ENCODE measurements around the gene COL21A1.

The COL21A1 gene

DNA sequence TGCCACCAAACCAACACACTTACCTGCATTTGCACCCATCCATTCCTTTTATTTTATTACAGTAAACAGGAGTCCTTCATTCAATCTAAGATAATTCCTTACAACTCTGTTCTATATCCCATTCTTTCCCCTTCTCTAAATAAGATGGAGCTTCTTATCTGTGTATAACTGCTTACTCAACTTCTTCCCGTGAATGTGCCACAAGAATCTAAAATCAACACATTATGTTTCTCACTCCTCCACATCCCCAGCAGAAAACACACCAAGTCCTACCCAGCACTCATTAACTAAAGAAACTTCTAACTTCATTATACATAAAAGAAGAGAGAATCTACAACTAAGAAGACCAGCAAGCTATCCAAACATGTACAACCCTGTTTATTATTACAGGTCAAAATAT lies 141.1 kb downstream of the COL21A1 start:
- no peak overlapping the region for H2AFZ ChIP-seq
- H3K27me3 ChIP-seq (ENCODE audit: control insufficient read depth, insufficient read depth, low read length) = no peaks in the 10 kb centered on the region
- no peak overlapping the region for H3K4me3 ChIP-seq (ENCODE audit: low read depth, low read length)
- no peaks in the 10 kb centered on the region for H3K9me3 ChIP-seq (ENCODE audit: control insufficient read depth, low read length)
- no peak overlapping the region for H3K27ac ChIP-seq
- H3K79me2 ChIP-seq = no peaks in the 10 kb centered on the region
- no peaks in the 10 kb centered on the region for H3K4me1 ChIP-seq
- H3K36me3 ChIP-seq (ENCODE audit: control insufficient read depth, insufficient read depth, low read length) = no peaks in the 10 kb centered on the region
- no peak for TF ChIP-seq CTCF (IDR thresholded peaks at IDR 0.05)
- no peak overlapping the region for H3K4me2 ChIP-seq (ENCODE audit: low read length)
- H3K9ac ChIP-seq = no peak overlapping the region

GRCh38 chr6:56104591-56104990 lies 142.8 kb downstream of the COL21A1 start:
- Histone ChIP-seq H3K9ac (no peak overlapping the region), H3K4me3 (ENCODE audit: low read depth, low read length) (no peak overlapping the region), H3K4me2 (ENCODE audit: low read length) (no peak overlapping the region), H3K9me3 (ENCODE audit: control insufficient read depth, low read length) (no peaks in the 10 kb centered on the region), H2AFZ (no peak overlapping the region), H3K79me2 (no peaks in the 10 kb centered on the region), H3K27me3 (ENCODE audit: control insufficient read depth, insufficient read depth, low read length) (no peaks in the 10 kb centered on the region), H3K27ac (no peak overlapping the region), H3K36me3 (ENCODE audit: control insufficient read depth, insufficient read depth, low read length) (no peaks in the 10 kb centered on the region), H3K4me1 (no peaks in the 10 kb centered on the region)
- no peak for TF ChIP-seq CTCF (IDR thresholded peaks at IDR 0.05)

DNA sequence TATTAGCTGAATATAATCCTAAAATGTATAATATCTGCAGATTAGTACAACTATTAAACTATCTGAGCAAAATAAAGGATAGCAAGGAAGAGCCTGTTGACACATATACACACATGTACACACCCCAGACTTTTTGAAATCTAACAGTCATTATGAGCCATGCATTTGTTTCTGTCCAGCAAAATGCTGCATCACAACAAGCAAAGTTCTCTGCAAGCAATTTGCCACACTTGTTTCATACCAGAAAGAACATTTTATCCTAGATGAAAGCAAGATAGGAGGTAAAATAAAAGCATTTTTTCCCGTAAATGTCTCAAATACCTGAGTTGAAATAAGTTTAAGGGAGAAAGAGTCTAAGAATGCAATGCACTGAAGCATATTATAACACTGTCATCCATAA lies 145.2 kb downstream of the COL21A1 start:
- Histone ChIP-seq H3K79me2 (no peaks in the 10 kb centered on the region), H3K36me3 (ENCODE audit: control insufficient read depth, insufficient read depth, low read length) (no peaks in the 10 kb centered on the region), H2AFZ (no peak overlapping the region), H3K4me2 (ENCODE audit: low read length) (no peak overlapping the region), H3K9ac (no peak overlapping the region), H3K27me3 (ENCODE audit: control insufficient read depth, insufficient read depth, low read length) (no peaks in the 10 kb centered on the region), H3K27ac (no peak overlapping the region), H3K4me3 (ENCODE audit: low read depth, low read length) (no peak overlapping the region), H3K9me3 (ENCODE audit: control insufficient read depth, low read length) (no peaks in the 10 kb centered on the region), H3K4me1 (no peaks in the 10 kb centered on the region)
- TF ChIP-seq CTCF (IDR thresholded peaks at IDR 0.05) = no peak

DNA sequence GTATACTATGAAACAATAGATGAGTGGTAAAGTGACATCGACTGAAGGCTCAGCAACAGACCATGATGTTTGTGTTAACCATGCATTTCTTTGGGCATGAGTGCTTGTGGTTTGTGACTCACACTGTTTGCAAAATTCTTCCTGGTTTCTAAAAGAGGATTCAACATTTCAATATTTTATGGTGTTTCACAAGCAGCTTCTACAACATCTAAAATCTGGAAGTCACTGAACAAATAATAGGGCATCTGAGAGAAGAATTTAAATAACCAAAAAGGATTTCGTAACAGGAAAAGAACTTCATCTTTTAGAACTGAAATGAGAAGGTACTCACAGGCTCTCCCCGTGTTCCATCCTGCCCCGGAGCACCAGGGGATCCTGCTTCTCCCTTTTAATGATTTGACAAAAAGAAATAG lies 146.2 kb downstream of the COL21A1 start:
- H2AFZ ChIP-seq = no peak overlapping the region
- H3K9me3 ChIP-seq (ENCODE audit: control insufficient read depth, low read length) = no peaks in the 10 kb centered on the region
- H3K27me3 ChIP-seq (ENCODE audit: control insufficient read depth, insufficient read depth, low read length) = no peaks in the 10 kb centered on the region
- H3K9ac ChIP-seq = no peak overlapping the region
- no peak for TF ChIP-seq CTCF (IDR thresholded peaks at IDR 0.05)
- no peaks in the 10 kb centered on the region for H3K36me3 ChIP-seq (ENCODE audit: control insufficient read depth, insufficient read depth, low read length)
- no peak overlapping the region for H3K4me3 ChIP-seq (ENCODE audit: low read depth, low read length)
- H3K27ac ChIP-seq = no peak overlapping the region
- no peaks in the 10 kb centered on the region for H3K4me1 ChIP-seq
- no peaks in the 10 kb centered on the region for H3K79me2 ChIP-seq
- H3K4me2 ChIP-seq (ENCODE audit: low read length) = no peak overlapping the region

GRCh38 chr6:56096946-56097621 lies 150.3 kb downstream of the COL21A1 start:
- no peaks in the 10 kb centered on the region for H3K36me3 ChIP-seq (ENCODE audit: control insufficient read depth, insufficient read depth, low read length)
- H2AFZ ChIP-seq = no peak overlapping the region
- no peak for TF ChIP-seq CTCF (IDR thresholded peaks at IDR 0.05)
- no peaks in the 10 kb centered on the region for H3K9me3 ChIP-seq (ENCODE audit: control insufficient read depth, low read length)
- H3K27me3 ChIP-seq (ENCODE audit: control insufficient read depth, insufficient read depth, low read length) = no peaks in the 10 kb centered on the region
- no peaks in the 10 kb centered on the region for H3K4me1 ChIP-seq
- no peak overlapping the region for H3K4me3 ChIP-seq (ENCODE audit: low read depth, low read length)
- no peak overlapping the region for H3K27ac ChIP-seq
- no peaks in the 10 kb centered on the region for H3K79me2 ChIP-seq
- H3K9ac ChIP-seq = no peak overlapping the region
- H3K4me2 ChIP-seq (ENCODE audit: low read length) = no peak overlapping the region

Measured in parathyroid adenoma (tissue), 2 donors.